ENCODE data around the gene RAB3GAP1.

GRCh38 chr2:135066710-135067109, 14.6 kb downstream of the RAB3GAP1 start:
- TF ChIP-seq, protein P1, sequence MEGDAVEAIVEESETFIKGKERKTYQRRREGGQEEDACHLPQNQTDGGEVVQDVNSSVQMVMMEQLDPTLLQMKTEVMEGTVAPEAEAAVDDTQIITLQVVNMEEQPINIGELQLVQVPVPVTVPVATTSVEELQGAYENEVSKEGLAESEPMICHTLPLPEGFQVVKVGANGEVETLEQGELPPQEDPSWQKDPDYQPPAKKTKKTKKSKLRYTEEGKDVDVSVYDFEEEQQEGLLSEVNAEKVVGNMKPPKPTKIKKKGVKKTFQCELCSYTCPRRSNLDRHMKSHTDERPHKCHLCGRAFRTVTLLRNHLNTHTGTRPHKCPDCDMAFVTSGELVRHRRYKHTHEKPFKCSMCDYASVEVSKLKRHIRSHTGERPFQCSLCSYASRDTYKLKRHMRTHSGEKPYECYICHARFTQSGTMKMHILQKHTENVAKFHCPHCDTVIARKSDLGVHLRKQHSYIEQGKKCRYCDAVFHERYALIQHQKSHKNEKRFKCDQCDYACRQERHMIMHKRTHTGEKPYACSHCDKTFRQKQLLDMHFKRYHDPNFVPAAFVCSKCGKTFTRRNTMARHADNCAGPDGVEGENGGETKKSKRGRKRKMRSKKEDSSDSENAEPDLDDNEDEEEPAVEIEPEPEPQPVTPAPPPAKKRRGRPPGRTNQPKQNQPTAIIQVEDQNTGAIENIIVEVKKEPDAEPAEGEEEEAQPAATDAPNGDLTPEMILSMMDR (IDR thresholded peaks at IDR 0.05) = no peak
- TF ChIP-seq EP300 (IDR thresholded peaks at IDR 0.05) (no peak), POLR2A (IDR thresholded peaks at IDR 0.05; ENCODE audit: low read depth) (no peak)

Measured in esophagus muscularis mucosa (tissue), 4 donors.